ENCODE measurements around the gene CDHR3. TPM values are rescaled to one million over a fixed set of nuclear protein-coding genes. Genes with fewer than 3 reads are reported as not detected.

Gene CDHR3
- total RNA-seq, 2 donors from 2014 or later: 0.79 TPM; not detected in 1

DNA sequence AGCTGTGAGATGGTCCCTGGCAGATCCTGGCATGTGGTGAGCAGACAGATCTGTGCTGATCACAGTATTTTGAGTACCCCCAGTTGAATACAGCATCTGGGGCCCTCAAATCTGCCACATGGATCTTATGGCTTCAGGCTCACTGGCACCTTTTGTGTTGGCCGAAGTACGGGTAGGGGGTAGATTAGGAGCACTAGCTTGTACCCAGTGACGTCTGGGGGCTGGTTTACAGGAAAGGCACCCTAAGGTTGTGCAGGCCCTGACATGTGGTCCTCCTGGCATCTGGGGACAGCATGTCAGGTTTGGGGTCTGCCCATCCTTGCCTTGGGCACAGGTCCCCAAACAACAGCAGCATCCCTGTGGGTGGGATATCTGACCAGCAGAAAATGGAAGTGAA lies 95.9 kb downstream of the CDHR3 start:
- no peaks in the 10 kb centered on the region for H3K36me3 ChIP-seq
- TF ChIP-seq CTCF (IDR thresholded peaks at IDR 0.05): no peak
- H3K4me1 ChIP-seq: peaks cover 0 to 4% of the 10 kb centered on the region in 2 donors
- no peak overlapping the region for H3K27ac ChIP-seq
- DNase-seq (ENCODE audit: low spot score): no peak
- no peaks in the 10 kb centered on the region for H3K9me3 ChIP-seq
- no peak overlapping the region for H3K4me3 ChIP-seq
- H3K27me3 ChIP-seq: no peaks in the 10 kb centered on the region

DNA sequence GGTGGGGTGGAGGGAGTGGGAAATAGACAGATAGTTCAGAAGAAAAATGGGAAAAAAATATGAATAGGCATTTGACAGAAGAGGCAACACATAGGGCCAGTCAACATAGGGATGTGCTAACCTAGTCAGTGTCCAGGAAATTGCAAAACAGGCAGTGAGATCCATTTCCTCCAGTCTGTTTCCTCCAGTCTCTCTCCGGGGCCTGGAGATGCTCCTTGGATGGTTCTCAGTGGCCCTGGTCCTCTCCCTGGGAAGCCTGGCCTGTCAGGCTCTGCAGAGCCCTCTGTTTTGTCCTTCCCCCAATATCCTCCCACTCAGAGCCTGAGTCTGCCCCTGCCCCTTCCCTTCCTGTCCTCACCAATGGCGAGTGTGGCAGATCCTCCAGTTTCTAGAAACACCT lies 96.5 kb downstream of the CDHR3 start:
- H3K27me3 ChIP-seq: no peaks in the 10 kb centered on the region
- no peak for TF ChIP-seq CTCF (IDR thresholded peaks at IDR 0.05)
- peaks cover 0 to 11% of the 10 kb centered on the region in 2 donors for H3K4me1 ChIP-seq
- H3K4me3 ChIP-seq: no peak overlapping the region
- H3K36me3 ChIP-seq: no peaks in the 10 kb centered on the region
- no peak for DNase-seq (ENCODE audit: low spot score)
- H3K9me3 ChIP-seq: no peaks in the 10 kb centered on the region
- no peak overlapping the region for H3K27ac ChIP-seq

DNA sequence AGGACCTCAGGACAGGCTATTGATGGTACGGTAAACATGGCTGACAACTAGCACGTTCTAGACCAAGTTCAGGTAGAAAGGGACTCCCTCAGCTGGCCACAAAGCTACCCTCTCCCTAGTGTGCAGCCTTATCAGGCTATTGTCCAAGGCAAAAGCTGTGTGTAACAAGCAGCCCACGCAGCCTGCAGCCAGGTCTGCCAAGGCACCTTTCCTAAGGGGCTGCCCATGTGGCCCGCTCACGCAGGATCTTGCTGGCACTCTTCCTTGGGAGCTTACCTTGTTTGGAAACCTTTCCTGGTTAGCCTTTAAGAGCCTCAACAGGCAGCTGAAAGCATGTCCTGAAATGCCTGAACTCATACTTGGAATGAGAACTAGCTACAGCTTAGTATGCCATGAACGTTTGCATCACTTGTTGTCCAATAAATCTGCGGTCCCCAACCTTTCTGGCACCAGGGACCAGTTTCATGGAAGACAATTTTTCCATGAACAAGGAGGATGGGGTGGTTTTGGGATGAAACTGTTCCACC lies 97.4 kb downstream of the CDHR3 start:
- no peak for DNase-seq (ENCODE audit: low spot score)
- Histone ChIP-seq H3K9me3 (no peaks in the 10 kb centered on the region), H3K4me1 (peaks cover 0 to 20% of the 10 kb centered on the region in 2 donors), H3K4me3 (no peak overlapping the region), H3K36me3 (no peaks in the 10 kb centered on the region), H3K27ac (no peak overlapping the region), H3K27me3 (no peaks in the 10 kb centered on the region)
- TF ChIP-seq CTCF (IDR thresholded peaks at IDR 0.05): no peak

- no peak overlapping the region for H3K27ac ChIP-seq
- H3K4me1 ChIP-seq: peaks cover 0 to 27% of the 10 kb centered on the region in 2 donors
- TF ChIP-seq CTCF (IDR thresholded peaks at IDR 0.05): no peak
- no peak overlapping the region for H3K4me3 ChIP-seq
- DNase-seq (ENCODE audit: low spot score): peak; percentile 38
- no peaks in the 10 kb centered on the region for H3K36me3 ChIP-seq
- no peaks in the 10 kb centered on the region for H3K9me3 ChIP-seq
- no peaks in the 10 kb centered on the region for H3K27me3 ChIP-seq
Measured at GRCh38 chr7:106061301-106061979, 98.4 kb downstream of the CDHR3 start.

DNA sequence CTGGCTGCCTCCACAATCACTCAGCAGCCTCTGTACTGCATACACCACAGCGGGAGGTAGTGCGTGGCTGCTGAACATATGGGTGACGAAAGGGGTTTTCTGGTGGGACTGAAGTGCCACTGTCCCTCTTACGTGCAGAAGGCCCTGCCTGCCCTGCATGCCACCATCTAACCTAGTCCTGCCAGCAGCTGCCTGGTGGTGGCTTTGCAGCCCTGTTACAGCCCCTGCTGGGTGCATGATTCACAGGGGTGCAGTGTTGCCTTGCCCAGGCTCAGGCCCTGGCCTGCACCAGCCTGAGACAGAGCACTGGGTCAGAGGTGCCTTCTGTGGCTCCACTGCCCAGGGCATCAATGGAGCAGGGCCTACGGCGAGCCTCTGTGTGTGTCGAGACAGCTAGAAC lies 98.9 kb downstream of the CDHR3 start:
- Histone ChIP-seq H3K4me3 (no peak overlapping the region), H3K36me3 (no peaks in the 10 kb centered on the region), H3K27me3 (no peaks in the 10 kb centered on the region), H3K27ac (no peak overlapping the region), H3K9me3 (no peaks in the 10 kb centered on the region), H3K4me1 (peaks cover 0 to 27% of the 10 kb centered on the region in 2 donors)
- TF ChIP-seq CTCF (IDR thresholded peaks at IDR 0.05): no peak
- DNase-seq (ENCODE audit: low spot score): no peak

DNA sequence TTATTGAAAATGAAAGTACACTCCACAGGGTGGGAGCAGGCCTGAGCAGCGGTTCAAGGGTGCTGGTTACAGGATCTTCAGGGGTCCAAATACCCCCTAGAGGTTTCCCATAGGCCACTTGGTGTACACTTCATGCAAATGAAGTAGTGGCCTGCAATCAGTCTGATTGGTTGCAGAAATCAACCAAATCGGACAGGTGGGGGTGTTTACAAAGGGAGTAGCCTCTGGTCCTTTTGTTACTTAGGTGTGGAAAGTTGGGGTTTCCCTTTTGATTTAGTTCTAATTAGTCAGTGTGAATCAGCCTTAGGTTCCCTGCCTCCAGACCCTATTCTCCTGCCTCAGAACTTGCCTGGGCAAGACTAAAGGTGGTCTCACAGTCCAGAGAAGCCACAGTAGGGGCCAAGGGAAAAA lies 99.5 kb downstream of the CDHR3 start:
- no peak for DNase-seq (ENCODE audit: low spot score)
- H3K9me3 ChIP-seq: no peaks in the 10 kb centered on the region
- no peak overlapping the region for H3K27ac ChIP-seq
- H3K36me3 ChIP-seq: no peaks in the 10 kb centered on the region
- H3K4me3 ChIP-seq: no peak overlapping the region
- H3K4me1 ChIP-seq: peaks cover 0 to 23% of the 10 kb centered on the region in 2 donors
- H3K27me3 ChIP-seq: no peaks in the 10 kb centered on the region
- TF ChIP-seq CTCF (IDR thresholded peaks at IDR 0.05): no peak

Data from right atrium auricular region (tissue), 2 donors.